HCT116 (cell line): ENCODE data around the gene FDXR. TPM values are rescaled to one million over a fixed set of nuclear protein-coding genes. Genes with fewer than 3 reads are reported as not detected.

Experiments
- ATAC-seq: fragments of 200-7000 bp; cut with Tn5 transposase; 2 replicates; pipeline ENCODE4 v1.9.1; 2020; ENCODE audit warnings: mild to moderate bottlenecking, moderate library complexity
- BruUV-seq: library from RNA; stranded (reverse); fragments of 400-500 nt; replicated peaks from 2 replicates; lab custom pipeline; 2021; lab: Mats Ljungman, UMichigan
- CTCF ChIA-PET: fragments of 300-600 bp; sonication (Branson Sonifier 250); formaldehyde crosslinking; loops from one replicate; lab custom pipeline; 2021; ENCODE audit warnings: antibody characterized with exemption; lab: Charles Lee
- POLR2A ChIA-PET: fragments of 300-600, 350-600 bp; sonication (Branson Sonifier 250); formaldehyde crosslinking; loops from one replicate; lab custom pipeline; 2021; ENCODE audit warnings: antibody characterized with exemption; lab: Charles Lee
- RAD21 ChIA-PET, 2 experiments: fragments of 300-600 bp; sonication (Branson Sonifier 250); formaldehyde crosslinking; loops; one replicate each; lab custom pipeline; 2023; ENCODE audit warnings: low total read pairs in 2 of 2; ENCODE audit not compliant: uncharacterized antibody in 2 of 2, unreplicated experiment in 2 of 2, low non-redundant PET in 1 of 2; lab: Charles Lee
- DNase-seq: peaks from one replicate; pipeline ENCODE4 v3.0.0-alpha.2; 2010; ENCODE audit warnings: low read depth, low spot score
- H2AFZ ChIP-seq: fragments of 200-600 bp; shearing (Covaris generic), sonication (generic); 2 replicates; pipeline ENCODE4 v1.6.1; 2017; ENCODE audit warnings: low read depth, mixed run types, mixed read lengths, antibody characterized with exemption, low read length; ENCODE audit not compliant: poor library complexity, severe bottlenecking
- H3K27ac ChIP-seq: 2 replicates; pipeline ENCODE4 v1.5.1; 2012; ENCODE audit warnings: low read depth, low read length
- H3K27me3 ChIP-seq: fragments of 200-600 bp; sonication (generic); 2 replicates; pipeline ENCODE4 v1.6.1; 2016; ENCODE audit warnings: mixed run types, low read length, mixed read lengths; ENCODE audit not compliant: insufficient read depth
- H3K36me3 ChIP-seq, 2 experiments: fragments of 200-500 bp in 1 of 2; fragments of 200-600 bp in 1 of 2; sonication (Bioruptor generic) in 1 of 2; sonication (generic) in 1 of 2; 2 replicates each; pipeline versions ENCODE4 v1.5.1 to v1.6.1; 2014 to 2016; ENCODE audit warnings: low read length in 2 of 2, inconsistent platforms in 1 of 2, mixed read lengths in 1 of 2, mixed run types in 1 of 2; ENCODE audit not compliant: insufficient read depth in 2 of 2, control insufficient read depth in 1 of 2
- H3K4me1 ChIP-seq, 2 experiments: fragments of 200-600 bp in 1 of 2; sonication (generic) in 1 of 2; 2 replicates each; pipeline versions ENCODE4 v1.5.1 to v1.6.1; 2012 to 2017; ENCODE audit warnings: low read length in 2 of 2, inconsistent platforms in 1 of 2, mild to moderate bottlenecking in 1 of 2, mixed read lengths in 1 of 2, mixed run types in 1 of 2, moderate library complexity in 1 of 2; ENCODE audit not compliant: insufficient read depth in 2 of 2, control insufficient read depth in 1 of 2
- H3K4me2 ChIP-seq: fragments of 200-600 bp; sonication (generic); 2 replicates; pipeline ENCODE4 v1.6.1; 2017; ENCODE audit warnings: mixed run types, low read length, mixed read lengths
- H3K4me3 ChIP-seq, 2 experiments: fragments of 200-600 bp in 1 of 2; sonication (generic) in 1 of 2; replicated peaks in 1 of 2; 2 replicates each; pipeline ENCODE4 v1.5.1; 2011 to 2016; ENCODE audit warnings: low read length in 2 of 2, control low read depth in 1 of 2, low read depth in 1 of 2, mild to moderate bottlenecking in 1 of 2, mixed read lengths in 1 of 2, mixed run types in 1 of 2
- H3K79me2 ChIP-seq: fragments of 200-600 bp; sonication (generic); 2 replicates; pipeline ENCODE4 v1.6.1; 2017; ENCODE audit warnings: mild to moderate bottlenecking, mixed run types, low read length, moderate library complexity, mixed read lengths; ENCODE audit not compliant: insufficient read depth
- H3K9ac ChIP-seq: fragments of 200-600 bp; sonication (generic); 2 replicates; pipeline ENCODE4 v1.6.1; 2016; ENCODE audit warnings: low read length, mixed read lengths
- H3K9me2 ChIP-seq: fragments of 200-600 bp; sonication (generic), shearing (Covaris generic); 2 replicates; pipeline ENCODE4 v1.6.1; 2017; ENCODE audit warnings: mixed run types, mild to moderate bottlenecking, moderate library complexity; ENCODE audit not compliant: insufficient read depth
- H3K9me3 ChIP-seq, 2 experiments: fragments of 200-500 bp in 1 of 2; fragments of 200-600 bp in 1 of 2; sonication (Bioruptor generic) in 1 of 2; sonication (generic) in 1 of 2; 2 replicates each; pipeline ENCODE4 v1.6.1; 2014 to 2017; ENCODE audit warnings: low read length in 2 of 2, mixed read lengths in 2 of 2, inconsistent platforms in 1 of 2, low read depth in 1 of 2, mild to moderate bottlenecking in 1 of 2, mixed run types in 1 of 2, moderate library complexity in 1 of 2; ENCODE audit not compliant: control insufficient read depth in 1 of 2, insufficient read depth in 1 of 2
- H4K20me1 ChIP-seq: fragments of 200-600 bp; sonication (generic), shearing (Covaris generic); 2 replicates; pipeline ENCODE4 v1.6.1; 2017; ENCODE audit warnings: mixed run types, mild to moderate bottlenecking, moderate library complexity; ENCODE audit not compliant: insufficient read depth
- CTCF ChIP-seq, 3 experiments: fragments of 200-600 bp in 1 of 3; sonication (generic) in 1 of 3; IDR thresholded peaks in 2 of 3; conservative IDR thresholded peaks in 1 of 3; 2 replicates each; pipeline ENCODE4 v1.5.1; 2012 to 2017; ENCODE audit warnings: low read depth in 2 of 3, low read length in 2 of 3, antibody characterized with exemption in 1 of 3, borderline replicate concordance in 1 of 3, control low read depth in 1 of 3, mild to moderate bottlenecking in 1 of 3, mixed read lengths in 1 of 3, mixed run types in 1 of 3, moderate library complexity in 1 of 3; ENCODE audit not compliant: insufficient read depth in 1 of 3
- ELF1 ChIP-seq: IDR thresholded peaks from 2 replicates; pipeline ENCODE4 v1.6.1; 2012; ENCODE audit warnings: low read depth, borderline replicate concordance
- MAX ChIP-seq: IDR thresholded peaks from 2 replicates; pipeline ENCODE4 v1.6.1; 2012
- POLR2AphosphoS5 ChIP-seq: IDR thresholded peaks from 2 replicates; pipeline ENCODE4 v1.6.1; 2011; ENCODE audit warnings: mild to moderate bottlenecking, low read depth, low read length, moderate library complexity
- ZNF274 ChIP-seq: fragments of 200-500 bp; sonication (Bioruptor generic); IDR thresholded peaks from 2 replicates; pipeline ENCODE4 v1.6.1; 2014; ENCODE audit warnings: mild to moderate bottlenecking, low read depth, low read length, inconsistent platforms
- intact Hi-C: fragments of 100-400 bp; cut with micrococcal nuclease; formaldehyde crosslinking; loops from 2 replicates; pipeline ENCODE4 v1.10.0; 2022
- total RNA-seq: library from RNA; stranded (reverse); gene quantifications from one replicate; pipeline ENCODE4 v1.2.1, GENCODE V29; 2021; ENCODE audit not compliant: unreplicated experiment

The FDXR gene
- total RNA-seq, 1 experiment from 2014 or later = 98.8 TPM

GRCh38 chr17:74921026-74921681 is 48.4 kb upstream of the FDXR start:
- ATAC-seq (no peak; the same call in 1 of the 2 replicates), DNase-seq (no peak)
- ChIA-PET RAD21 (no interaction called here), CTCF (interaction anchor here (1.1 kb wide), 1 partner anchor 39 kb away, joined by 3 read pairs; no protein-coding TSS in a partner anchor), POLR2A (no interaction called here)
- no peaks in the 10 kb centered on the region for H3K79me2 ChIP-seq
- peak overlapping the region; percentile 13; the same call in 1 of the 2 replicates for H3K27ac ChIP-seq
- peak overlapping the region; percentile 18; the same call in 1 of the 2 replicates for H3K4me2 ChIP-seq
- no peak overlapping the region for H2AFZ ChIP-seq
- peaks cover 4% of the 10 kb centered on the region; the same call in 1 of the 2 replicates for H3K27me3 ChIP-seq
- peaks cover 0 to 2% of the 10 kb centered on the region in 2 experiments; a peak in 1 of 4 replicates for H3K36me3 ChIP-seq
- H3K9me3 ChIP-seq = no peaks in the 10 kb centered on the region
- peaks cover 16 to 34% of the 10 kb centered on the region in 2 experiments for H3K4me1 ChIP-seq
- H4K20me1 ChIP-seq = no peaks in the 10 kb centered on the region
- no peaks in the 10 kb centered on the region for H3K9me2 ChIP-seq
- no peak overlapping the region for H3K9ac ChIP-seq
- no peak overlapping the region for H3K4me3 ChIP-seq
- no TSS peak for BruUV-seq
- intact Hi-C loops = no loop called here
- no peak for TF ChIP-seq POLR2AphosphoS5
- no peak for TF ChIP-seq ZNF274
- no peak for TF ChIP-seq MAX
- no peak for TF ChIP-seq CTCF (IDR thresholded peaks at IDR 0.05 in 2 of 3, conservative IDR thresholded peaks at IDR 0.05 in 1 of 3; ENCODE audit: borderline replicate concordance in 1 of 3, insufficient read depth in 1 of 3, low read depth in 2 of 3, low read length in 2 of 3)
- no peak for TF ChIP-seq ELF1
